Measurements from ENCODE around the gene DRAM2.
"Not testable (repeated sequence)": the region's sequence is repeated elsewhere in the genome, so short reads cannot be mapped to it uniquely, and the experiment has no call there.

The DRAM2 gene

GRCh38 chr1:111141245-111142220, 1.6 kb upstream of the DRAM2 start:
- no peak for DNase-seq

GRCh38 chr1:111140680-111140967, 731 bp upstream of the DRAM2 start:
- peak; percentile 35 for DNase-seq

GRCh38 chr1:111139324-111139955, 453 bp downstream of the DRAM2 start:
- peak; percentile 67 for DNase-seq

DNA sequence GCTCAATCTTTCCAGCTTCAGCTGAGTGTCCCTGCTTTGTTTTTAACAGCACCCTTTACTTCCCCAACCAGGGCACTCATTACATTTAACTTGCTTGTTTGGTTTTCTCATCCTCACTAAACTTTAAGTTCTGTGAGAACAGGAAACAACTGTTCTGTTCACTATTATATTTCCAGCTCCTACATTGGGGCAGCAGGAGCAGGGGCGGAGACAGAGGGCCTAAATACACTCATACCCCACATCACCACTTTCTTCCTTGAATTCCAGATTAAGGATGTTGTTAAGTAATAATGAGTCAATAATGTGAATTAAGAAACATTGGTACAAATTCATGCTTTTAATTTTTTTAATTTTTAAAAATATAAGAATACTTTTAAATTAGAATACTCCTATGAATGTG, 6.0 kb downstream of the DRAM2 start:
- DNase-seq, result peak; percentile 76

GRCh38 chr1:111131693-111132092, 8.2 kb downstream of the DRAM2 start:
- DNase-seq, result no peak

- DNase-seq, result no peak
Observed at GRCh38 chr1:111129376-111129775, 10.5 kb downstream of the DRAM2 start.

- peak; percentile 77 for DNase-seq
Observed at GRCh38 chr1:111127923-111128643, 11.8 kb downstream of the DRAM2 start.

DNA sequence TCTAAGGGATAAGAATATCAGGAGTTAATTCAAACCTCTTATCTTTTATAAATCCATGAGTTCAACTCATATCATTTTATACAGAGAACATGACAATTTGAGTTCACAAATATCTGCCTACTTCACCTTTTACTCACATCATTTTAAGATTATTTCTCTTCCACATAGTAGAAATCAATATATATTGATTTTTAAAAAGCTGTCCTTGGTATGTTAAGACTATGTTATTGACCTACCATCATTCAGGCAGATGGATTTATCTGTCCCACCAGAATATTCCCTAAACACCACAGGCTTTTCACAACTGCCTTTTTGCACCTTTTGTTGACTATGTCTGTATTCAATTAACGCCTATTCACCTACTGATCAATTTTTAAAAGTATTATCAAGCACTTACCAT, 13.5 kb downstream of the DRAM2 start:
- no peak for DNase-seq

DNA sequence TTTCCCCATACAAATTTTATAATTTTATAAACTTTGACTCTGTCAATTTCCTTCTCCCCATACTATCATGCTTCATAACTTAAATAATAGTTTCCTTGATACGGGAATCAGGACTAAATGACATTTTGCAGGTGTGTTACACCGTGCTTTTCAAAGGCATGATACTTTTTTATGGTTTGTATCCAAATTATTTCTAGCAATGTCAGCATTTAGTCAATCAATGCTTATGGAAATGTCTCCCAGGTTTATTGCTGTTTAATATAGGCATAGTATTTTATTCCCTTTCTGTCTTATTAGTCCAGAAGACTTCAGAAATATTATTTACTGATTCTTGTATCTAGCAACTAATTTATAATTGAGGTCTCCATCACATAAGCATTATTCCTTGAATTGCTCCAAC, 23.4 kb downstream of the DRAM2 start:
- DNase-seq, result no peak

GRCh38 chr1:111110197-111110899, 29.5 kb downstream of the DRAM2 start:
- DNase-seq, result no peak

DNA sequence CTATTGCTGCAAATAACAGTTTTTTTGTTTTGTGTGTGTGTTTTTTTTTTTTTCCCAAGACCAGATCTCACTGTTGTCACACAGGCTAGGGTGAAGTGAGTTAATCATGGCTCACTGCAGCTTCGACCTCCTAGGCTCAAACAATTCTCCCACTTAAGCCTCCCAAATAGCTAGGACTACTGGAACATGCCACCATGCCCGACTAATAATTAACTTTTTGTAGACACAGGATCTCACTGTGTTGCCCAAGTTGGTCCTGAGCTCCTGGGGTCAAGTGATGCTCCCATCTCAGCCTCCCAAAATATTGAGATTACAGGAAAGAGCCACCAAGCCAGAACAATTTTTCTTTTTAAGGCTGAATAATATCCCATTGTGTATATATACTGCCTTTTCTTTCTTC, 34.9 kb downstream of the DRAM2 start:
- DNase-seq, result no peak

- DNase-seq, result no peak
Observed at GRCh38 chr1:111101854-111102642, 37.8 kb downstream of the DRAM2 start.

GRCh38 chr1:111099289-111099688, 40.6 kb downstream of the DRAM2 start:
- no peak for DNase-seq

GRCh38 chr1:111097356-111098099, 42.4 kb downstream of the DRAM2 start:
- no peak for DNase-seq

DNA sequence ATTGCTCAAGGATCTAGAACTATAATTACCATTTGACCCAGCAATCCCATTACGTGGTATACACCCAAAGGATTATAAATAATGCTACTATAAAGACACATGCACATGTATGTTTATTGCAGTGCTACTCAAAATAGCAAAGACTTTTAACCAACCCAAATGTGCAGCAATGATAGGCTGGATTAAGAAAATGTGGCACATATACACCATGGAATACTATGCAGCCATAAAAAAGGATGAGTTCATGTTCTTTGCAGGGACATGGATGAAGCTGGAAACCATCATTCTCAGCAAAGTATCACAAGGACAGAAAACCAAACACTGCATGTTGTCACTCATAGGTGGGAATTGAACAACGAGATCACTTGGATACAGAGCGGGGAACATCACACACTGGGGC, 44.5 kb downstream of the DRAM2 start:
- not testable (repeated sequence) for DNase-seq

GRCh38 chr1:111089638-111090037, 50.3 kb downstream of the DRAM2 start:
- no peak for DNase-seq

- DNase-seq, result peak; percentile 1
Observed at GRCh38 chr1:111085676-111086075, 54.2 kb downstream of the DRAM2 start.

- no peak for DNase-seq
Observed at GRCh38 chr1:111084999-111085398, 54.9 kb downstream of the DRAM2 start.

- DNase-seq, result no peak
Observed at GRCh38 chr1:111082421-111083203, 57.3 kb downstream of the DRAM2 start.

DNA sequence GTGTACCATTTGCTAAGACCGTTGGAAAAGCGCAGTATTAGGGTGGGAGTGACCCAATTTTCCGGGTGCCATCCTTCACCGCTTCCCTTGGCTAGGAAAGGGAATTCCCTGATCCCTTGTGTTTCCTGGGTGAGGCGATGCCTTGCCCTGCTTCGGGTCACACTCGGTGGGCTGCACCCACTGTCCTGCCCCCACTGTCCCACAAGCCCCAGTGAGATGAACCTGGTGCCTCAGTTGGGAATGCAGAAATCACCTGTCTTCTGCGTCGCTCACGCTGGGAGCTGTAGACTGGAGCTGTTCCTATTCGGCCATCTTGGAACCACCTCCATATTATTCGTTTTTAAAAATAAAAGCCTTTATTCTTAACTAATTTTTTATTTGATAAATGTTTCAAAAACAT, 60.6 kb downstream of the DRAM2 start:
- not testable (repeated sequence) for DNase-seq

- DNase-seq, result not testable (repeated sequence)
Observed at GRCh38 chr1:111077312-111077711, 62.6 kb downstream of the DRAM2 start.

All from suppressor macrophage treated with lipopolysaccharide for 4 hours (primary cell).